H9 (cell line): ENCODE results near the gene SCG2. TPM values are rescaled to one million over a fixed set of nuclear protein-coding genes. Genes with fewer than 3 reads are reported as not detected.

Source experiments
- DNase-seq: peaks from one replicate; pipeline ENCODE4 v3.0.0-alpha.2; 2017
- H2AFZ ChIP-seq: one replicate; pipeline ENCODE4 v1.6.1; 2013; ENCODE audit warnings: mild to moderate bottlenecking, low read length, control low read depth, moderate library complexity
- H2AK5ac ChIP-seq: 2 replicates; pipeline ENCODE4 v1.6.1; 2013; ENCODE audit warnings: low read length, control low read depth, mixed read lengths; ENCODE audit not compliant: insufficient read length
- H2BK120ac ChIP-seq: one replicate; pipeline ENCODE4 v1.6.1; 2013; ENCODE audit warnings: low read depth, mild to moderate bottlenecking, low read length, control low read depth, inconsistent platforms; ENCODE audit not compliant: poor library complexity, severe bottlenecking
- H2BK12ac ChIP-seq: 2 replicates; pipeline ENCODE4 v1.6.1; 2013; ENCODE audit warnings: low read length, control low read depth, mixed read lengths, low read depth; ENCODE audit not compliant: insufficient read length
- H2BK15ac ChIP-seq: 2 replicates; pipeline ENCODE4 v1.6.1; 2013; ENCODE audit warnings: low read depth, low read length, control low read depth
- H2BK20ac ChIP-seq: one replicate; pipeline ENCODE4 v1.6.1; 2013; ENCODE audit warnings: low read depth, mild to moderate bottlenecking, low read length, control low read depth, inconsistent platforms; ENCODE audit not compliant: poor library complexity, severe bottlenecking
- H2BK5ac ChIP-seq: 2 replicates; pipeline ENCODE4 v1.6.1; 2013; ENCODE audit warnings: low read length, control low read depth, mixed read lengths; ENCODE audit not compliant: insufficient read length
- H3K14ac ChIP-seq: 2 replicates; pipeline ENCODE4 v1.6.1; 2013; ENCODE audit warnings: low read length, control low read depth; ENCODE audit not compliant: insufficient read depth
- H3K18ac ChIP-seq: 2 replicates; pipeline ENCODE4 v1.6.1; 2013; ENCODE audit warnings: low read depth, mild to moderate bottlenecking, mixed read lengths, low read length, control low read depth; ENCODE audit not compliant: insufficient read length
- H3K23ac ChIP-seq: 2 replicates; pipeline ENCODE4 v1.6.1; 2013; ENCODE audit warnings: low read length, control low read depth, mixed read lengths, low read depth; ENCODE audit not compliant: insufficient read length
- H3K23me2 ChIP-seq: 2 replicates; pipeline ENCODE4 v1.6.1; 2013; ENCODE audit warnings: low read depth, mild to moderate bottlenecking, mixed read lengths, low read length, control low read depth; ENCODE audit not compliant: insufficient read length, poor library complexity, severe bottlenecking
- H3K27ac ChIP-seq: 2 replicates; pipeline ENCODE4 v1.5.1; 2013; ENCODE audit warnings: low read length, control low read depth, mixed read lengths, low read depth; ENCODE audit not compliant: insufficient read length
- H3K27me3 ChIP-seq: 2 replicates; pipeline ENCODE4 v1.6.1; 2013; ENCODE audit warnings: low read length, control low read depth, inconsistent platforms; ENCODE audit not compliant: insufficient read depth
- H3K4ac ChIP-seq: 2 replicates; pipeline ENCODE4 v1.6.1; 2013; ENCODE audit warnings: low read depth, mild to moderate bottlenecking, control low read depth, inconsistent platforms, low read length, moderate library complexity
- H3K4me1 ChIP-seq: 2 replicates; pipeline ENCODE4 v1.6.1; 2013; ENCODE audit warnings: low read length, control low read depth, inconsistent platforms; ENCODE audit not compliant: insufficient read depth
- H3K4me2 ChIP-seq: 2 replicates; pipeline ENCODE4 v1.6.1; 2013; ENCODE audit warnings: low read length, control low read depth, mixed read lengths; ENCODE audit not compliant: insufficient read length, insufficient read depth
- H3K56ac ChIP-seq: 2 replicates; pipeline ENCODE4 v1.6.1; 2013; ENCODE audit warnings: low read depth, mild to moderate bottlenecking, mixed read lengths, low read length, control low read depth; ENCODE audit not compliant: insufficient read length
- H3K79me1 ChIP-seq: 2 replicates; pipeline ENCODE4 v1.6.1; 2013; ENCODE audit warnings: low read depth, mild to moderate bottlenecking, moderate library complexity, low read length, control low read depth, inconsistent platforms; ENCODE audit not compliant: insufficient read depth, poor library complexity, severe bottlenecking
- H3K79me2 ChIP-seq: 2 replicates; pipeline ENCODE4 v1.6.1; 2013; ENCODE audit warnings: low read length, control low read depth, inconsistent platforms; ENCODE audit not compliant: insufficient read depth
- H3K9ac ChIP-seq: 2 replicates; pipeline ENCODE4 v1.6.1; 2013; ENCODE audit warnings: low read length, control low read depth, mixed read lengths; ENCODE audit not compliant: insufficient read length; ENCODE audit errors: extremely low read depth
- H3K9me3 ChIP-seq: one replicate; pipeline ENCODE4 v1.6.1; 2013; ENCODE audit warnings: low read depth, low read length, inconsistent platforms; ENCODE audit not compliant: control insufficient read depth
- H3T11ph ChIP-seq: one replicate; pipeline ENCODE4 v1.6.1; 2013; ENCODE audit warnings: mild to moderate bottlenecking, low read length, control low read depth, inconsistent platforms
- H4K20me1 ChIP-seq: one replicate; pipeline ENCODE4 v1.6.1; 2013; ENCODE audit not compliant: control insufficient read depth, insufficient read length, insufficient read depth
- H4K5ac ChIP-seq: 2 replicates; pipeline ENCODE4 v1.6.1; 2013; ENCODE audit warnings: low read depth, mild to moderate bottlenecking, mixed read lengths, low read length, control low read depth; ENCODE audit not compliant: insufficient read length
- H4K8ac ChIP-seq: replicated peaks from 2 replicates; pipeline ENCODE4 v1.6.1; 2013; ENCODE audit warnings: low read length, control low read depth, mixed read lengths, low read depth; ENCODE audit not compliant: insufficient read length
- H4K91ac ChIP-seq: 2 replicates; pipeline ENCODE4 v1.6.1; 2013; ENCODE audit warnings: low read depth, mild to moderate bottlenecking, moderate library complexity, mixed read lengths, low read length, control low read depth; ENCODE audit not compliant: insufficient read length
- H3K27ac Mint-ChIP-seq, 3 experiments: 2 replicates in 2 of 3; 3 replicates in 1 of 3; pipeline ENCODE4 v1.8.0; 2020 to 2021; ENCODE audit warnings: mixed read lengths in 3 of 3, mild to moderate bottlenecking in 1 of 3, moderate library complexity in 1 of 3
- H3K27me3 Mint-ChIP-seq: 2 replicates; pipeline ENCODE4 v1.8.0; 2021; ENCODE audit warnings: low read depth, mild to moderate bottlenecking, moderate library complexity, mixed read lengths
- H3K36me3 Mint-ChIP-seq, 3 experiments: 2 replicates in 2 of 3; 3 replicates in 1 of 3; pipeline ENCODE4 v1.8.0; 2020 to 2021; ENCODE audit warnings: low read depth in 3 of 3, mixed read lengths in 3 of 3; ENCODE audit not compliant: insufficient read depth in 1 of 3
- H3K4me1 Mint-ChIP-seq, 2 experiments: 2 replicates each; pipeline ENCODE4 v1.8.0; 2020; ENCODE audit warnings: mixed read lengths in 2 of 2
- H3K4me3 Mint-ChIP-seq, 2 experiments: 2 replicates in 1 of 2; 3 replicates in 1 of 2; pipeline ENCODE4 v1.8.0; 2020 to 2021; ENCODE audit warnings: mild to moderate bottlenecking in 2 of 2, mixed read lengths in 2 of 2, moderate library complexity in 1 of 2
- H3K9me3 Mint-ChIP-seq, 2 experiments: 2 replicates in 1 of 2; 3 replicates in 1 of 2; pipeline ENCODE4 v1.8.0; 2020; ENCODE audit warnings: mild to moderate bottlenecking in 2 of 2, mixed read lengths in 2 of 2, moderate library complexity in 1 of 2
- CTCF ChIP-seq: fragments of 200-600 bp; sonication (generic); conservative IDR thresholded peaks from 3 replicates; pipeline ENCODE4 v1.8.0; 2021; ENCODE audit warnings: antibody characterized with exemption, mild to moderate bottlenecking
- WGBS: extraction: QIAGEN DNeasy Blood & Tissue Kit; methylation state at CpG from one replicate; pipeline ENCODE4 v1.1.7; 2013; ENCODE audit warnings: missing lambda C conversion rate, low lambda C conversion rate, mixed read lengths; ENCODE audit not compliant: insufficient read length; ENCODE audit errors: extremely low coverage; 5-methylcytosine and 5-hydroxymethylcytosine counted together
- total RNA-seq: library from RNA; stranded (reverse); gene quantifications from 2 replicates; pipeline ENCODE4 v1.2.1, GENCODE V29; 2021

Gene SCG2
- total RNA-seq, 1 experiment from 2014 or later = 4.4 TPM

- peaks cover 39 to 42% of the 10 kb centered on the region in 2 experiments for H3K4me1 Mint-ChIP-seq
- Histone ChIP-seq H2AK5ac (no peak overlapping the region), H3K4ac (no peak overlapping the region), H2BK120ac (no peak overlapping the region), H3K9ac (no peak overlapping the region), H3T11ph (no peak overlapping the region), H3K18ac (no peak overlapping the region), H3K4me2 (no peak overlapping the region), H3K27me3 (no peaks in the 10 kb centered on the region), H2BK12ac (no peak overlapping the region), H2AFZ (no peak overlapping the region), H3K14ac (no peak overlapping the region), H3K23me2 (no peaks in the 10 kb centered on the region), H3K79me1 (no peaks in the 10 kb centered on the region), H3K27ac (no peak overlapping the region), H4K20me1 (no peaks in the 10 kb centered on the region), H3K23ac (no peak overlapping the region), H3K9me3 (no peaks in the 10 kb centered on the region), H2BK15ac (no peak overlapping the region), H2BK5ac (no peak overlapping the region), H4K8ac (no peak overlapping the region), H4K5ac (no peak overlapping the region), H4K91ac (no peak overlapping the region), H3K56ac (no peak overlapping the region), H2BK20ac (no peak overlapping the region), H3K79me2 (no peaks in the 10 kb centered on the region), H3K4me1 (peaks cover 9% of the 10 kb centered on the region)
- peaks cover 3 to 21% of the 10 kb centered on the region in 2 experiments; a peak in 4 of 5 replicates for H3K9me3 Mint-ChIP-seq
- no peak for DNase-seq
- H3K27me3 Mint-ChIP-seq = no peaks in the 10 kb centered on the region; the same call in 1 of the 2 replicates
- no peak overlapping the region; a peak in 1 of 5 replicates for H3K4me3 Mint-ChIP-seq
- WGBS = no CpG with 5 or more reads among the region's 1 CpG
- H3K27ac Mint-ChIP-seq = no peak overlapping the region; a peak in 1 of 7 replicates
- H3K36me3 Mint-ChIP-seq = peaks cover 12 to 32% (median 27%) of the 10 kb centered on the region in 3 experiments
- TF ChIP-seq CTCF = no peak
Observed at GRCh38 chr2:223642506-223642905, 40.3 kb upstream of the SCG2 start.
